GM18861 (cell line): Measurements from ENCODE around the gene RNASE4.
"Not testable (repeated sequence)": the region's sequence is repeated elsewhere in the genome, so short reads cannot be mapped to it uniquely, and the experiment has no call there.

ENCODE experiments used
- ATAC-seq: cut with Tn5 transposase; IDR thresholded peaks from one replicate; pipeline ENCODE4 v1.9.1; 2021; ENCODE audit not compliant: unreplicated experiment

The RNASE4 gene

GRCh38 chr14:20697273-20698017, 13.1 kb downstream of the RNASE4 start:
- ATAC-seq: no peak

GRCh38 chr14:20698018-20698329, 13.6 kb downstream of the RNASE4 start:
- ATAC-seq: no peak

GRCh38 chr14:20698934-20699333, 14.6 kb downstream of the RNASE4 start:
- ATAC-seq: no peak

GRCh38 chr14:20699931-20700330, 15.6 kb downstream of the RNASE4 start:
- ATAC-seq: no peak

- not testable (repeated sequence) for ATAC-seq
Measured at GRCh38 chr14:20700965-20701364, 16.6 kb downstream of the RNASE4 start.

GRCh38 chr14:20706657-20707355, 22.4 kb downstream of the RNASE4 start:
- no peak for ATAC-seq

- ATAC-seq: no peak
Measured at GRCh38 chr14:20707622-20708021, 23.3 kb downstream of the RNASE4 start.

- no peak for ATAC-seq
Measured at GRCh38 chr14:20711261-20711660, 26.9 kb downstream of the RNASE4 start.

- ATAC-seq: no peak
Measured at GRCh38 chr14:20711685-20712084, 27.3 kb downstream of the RNASE4 start.

GRCh38 chr14:20712904-20713303, 28.5 kb downstream of the RNASE4 start:
- no peak for ATAC-seq

- no peak for ATAC-seq
Measured at GRCh38 chr14:20714593-20715250, 30.4 kb downstream of the RNASE4 start.

- ATAC-seq: no peak
Measured at GRCh38 chr14:20719777-20720176, 35.4 kb downstream of the RNASE4 start.

GRCh38 chr14:20720741-20721140, 36.4 kb downstream of the RNASE4 start:
- no peak for ATAC-seq

- ATAC-seq: no peak
Measured at GRCh38 chr14:20722016-20722415, 37.7 kb downstream of the RNASE4 start.

- no peak for ATAC-seq
Measured at GRCh38 chr14:20723488-20723887, 39.1 kb downstream of the RNASE4 start.

GRCh38 chr14:20726121-20726520, 41.8 kb downstream of the RNASE4 start:
- ATAC-seq: not testable (repeated sequence)

- no peak for ATAC-seq
Measured at GRCh38 chr14:20726531-20726930, 42.2 kb downstream of the RNASE4 start.

- ATAC-seq: no peak
Measured at GRCh38 chr14:20730891-20731290, 46.5 kb downstream of the RNASE4 start.

- ATAC-seq: no peak
Measured at GRCh38 chr14:20732477-20732876, 48.1 kb downstream of the RNASE4 start.

GRCh38 chr14:20732979-20733635, 48.7 kb downstream of the RNASE4 start:
- no peak for ATAC-seq

- no peak for ATAC-seq
Measured at GRCh38 chr14:20733684-20734429, 49.5 kb downstream of the RNASE4 start.
